GM12878 (cell line): ENCODE data around the gene SWT1. TPM values are rescaled to one million over a fixed set of nuclear protein-coding genes. Genes with fewer than 3 reads are reported as not detected.

Experiments used
- ATAC-seq: fragments of 200-7000 bp; cut with Tn5 transposase; 3 replicates; pipeline ENCODE4 v1.9.1; 2020; ENCODE audit warnings: mild to moderate bottlenecking, moderate library complexity
- BruUV-seq: library from RNA; stranded (reverse); fragments of 400-500 nt; replicated peaks from 2 replicates; lab custom pipeline; 2021; lab: Mats Ljungman, UMichigan
- CTCF ChIA-PET: fragments of 300-600 bp; sonication (Branson Sonifier 250); formaldehyde crosslinking; extraction: SDS; loops from one replicate; lab custom pipeline; 2021; ENCODE audit warnings: inconsistent platforms; lab: Yijun Ruan, JAX
- POLR2A ChIA-PET: fragments of 350-600 bp; formaldehyde crosslinking; extraction: SDS; loops from one replicate; lab custom pipeline; 2021; ENCODE audit warnings: inconsistent platforms; lab: Charles Lee
- RAD21 ChIA-PET: fragments of 300-600 bp; sonication (Branson Sonifier 250); formaldehyde crosslinking; loops from one replicate; lab custom pipeline; 2023; ENCODE audit warnings: antibody characterized with exemption; ENCODE audit not compliant: unreplicated experiment; lab: Charles Lee
- SMC1A ChIA-PET: fragments of 300-600 bp; sonication (Branson Sonifier 250); formaldehyde crosslinking; loops from one replicate; lab custom pipeline; 2023; ENCODE audit not compliant: unreplicated experiment, uncharacterized antibody; lab: Charles Lee
- DNase-seq: peaks from one replicate; pipeline ENCODE4 v3.0.0-alpha.2; 2011; ENCODE audit warnings: low read depth, low spot score
- FAIRE-seq: peaks from 3 replicates; lab custom pipeline; 2011; peaks lifted over from hg19 to GRCh38; lab: Jason Lieb, UNC
- H2AFZ ChIP-seq: 2 replicates; pipeline ENCODE4 v1.6.0; 2011; ENCODE audit warnings: low read depth, low read length, control low read depth; ENCODE audit not compliant: control insufficient read depth
- H3K27ac ChIP-seq: 2 replicates; pipeline ENCODE4 v1.5.1; 2011; ENCODE audit warnings: control low read depth; ENCODE audit not compliant: control insufficient read depth, insufficient read depth
- H3K27me3 ChIP-seq, 2 experiments: replicated peaks in 1 of 2; 2 replicates each; pipeline versions ENCODE4 v1.6.0 to v1.6.1; 2011; ENCODE audit warnings: low read length in 1 of 2; ENCODE audit not compliant: control insufficient read depth in 2 of 2, insufficient read depth in 2 of 2
- H3K36me3 ChIP-seq, 2 experiments: 2 replicates each; pipeline ENCODE4 v1.5.1; 2011; ENCODE audit warnings: low read length in 1 of 2; ENCODE audit not compliant: control insufficient read depth in 2 of 2, insufficient read depth in 2 of 2
- H3K4me1 ChIP-seq: 2 replicates; pipeline ENCODE4 v1.6.1; 2011; ENCODE audit warnings: mild to moderate bottlenecking, low read length, moderate library complexity, mixed read lengths; ENCODE audit not compliant: control insufficient read depth, insufficient read depth
- H3K4me2 ChIP-seq: 2 replicates; pipeline ENCODE4 v1.6.0; 2011; ENCODE audit warnings: control low read depth; ENCODE audit not compliant: control insufficient read depth, insufficient read depth
- H3K4me3 ChIP-seq: fragments of 200-600 bp; sonication (generic); 2 replicates; pipeline ENCODE4 v1.5.1; 2016
- H3K79me2 ChIP-seq: 2 replicates; pipeline ENCODE4 v1.6.0; 2011; ENCODE audit warnings: low read length; ENCODE audit not compliant: control insufficient read depth, insufficient read depth
- H3K9ac ChIP-seq: 2 replicates; pipeline ENCODE4 v1.8.0; 2011; ENCODE audit warnings: low read length, control low read depth, mixed read lengths; ENCODE audit not compliant: control insufficient read depth, insufficient read depth
- H3K9me3 ChIP-seq: replicated peaks from 3 replicates; pipeline ENCODE4 v1.5.1; 2011; ENCODE audit warnings: mild to moderate bottlenecking, low read length; ENCODE audit not compliant: control insufficient read depth, insufficient read depth
- H4K20me1 ChIP-seq: 2 replicates; pipeline ENCODE4 v1.6.0; 2011; ENCODE audit not compliant: control insufficient read depth, insufficient read depth
- ASH2L ChIP-seq: fragments of 300-600, 200-600 bp; sonication (generic); IDR thresholded peaks from 2 replicates; pipeline ENCODE4 v1.6.1; 2017; ENCODE audit warnings: low read depth, mild to moderate bottlenecking, borderline replicate concordance
- BACH1 ChIP-seq: fragments of 450-650 bp; IDR thresholded peaks from 2 replicates; pipeline ENCODE4 v1.6.1; 2017; ENCODE audit warnings: mild to moderate bottlenecking, borderline replicate concordance
- BCL3 ChIP-seq: IDR thresholded peaks from 2 replicates; pipeline ENCODE4 v1.6.1; 2011; ENCODE audit warnings: borderline replicate concordance, low read depth, mild to moderate bottlenecking, moderate library complexity, low read length; ENCODE audit not compliant: insufficient read depth, poor library complexity, severe bottlenecking
- BHLHE40 ChIP-seq, 2 experiments: fragments of 450-650 bp in 1 of 2; IDR thresholded peaks; 2 replicates each; pipeline ENCODE4 v1.6.1; 2011 to 2017; ENCODE audit warnings: low read depth in 2 of 2, borderline replicate concordance in 1 of 2, improper control_type of control experiment in 1 of 2, low read length in 1 of 2, mild to moderate bottlenecking in 1 of 2
- CHD4 ChIP-seq: fragments of 200-600 bp; sonication (generic); IDR thresholded peaks from 2 replicates; pipeline ENCODE4 v1.6.1; 2016; ENCODE audit warnings: mild to moderate bottlenecking
- CREM ChIP-seq: IDR thresholded peaks from 2 replicates; pipeline ENCODE4 v1.6.1; 2014; ENCODE audit warnings: antibody characterized with exemption, low read depth
- EED ChIP-seq: sonication (generic); IDR thresholded peaks from 2 replicates; pipeline ENCODE4 v1.6.1; 2016; ENCODE audit warnings: antibody characterized with exemption, low read depth
- MAX ChIP-seq: IDR thresholded peaks from 2 replicates; pipeline ENCODE4 v1.6.1; 2012; ENCODE audit warnings: low read depth, low read length, improper control_type of control experiment
- MYC ChIP-seq: IDR thresholded peaks from 2 replicates; pipeline ENCODE4 v1.6.1; 2011; ENCODE audit warnings: mild to moderate bottlenecking, low read length, moderate library complexity, inconsistent platforms; ENCODE audit not compliant: insufficient read depth, insufficient replicate concordance, insufficient read length, severe bottlenecking
- NBN ChIP-seq: fragments of 450-650 bp; IDR thresholded peaks from 2 replicates; pipeline ENCODE4 v1.6.1; 2016
- NFIC ChIP-seq: IDR thresholded peaks from 2 replicates; pipeline ENCODE4 v1.6.1; 2012; ENCODE audit warnings: low read depth, mild to moderate bottlenecking, inconsistent platforms, low read length, moderate library complexity
- POU2F2 ChIP-seq: IDR thresholded peaks from 3 replicates; pipeline ENCODE4 v1.6.1; 2011; ENCODE audit warnings: low read depth, mild to moderate bottlenecking, low read length, borderline replicate concordance
- RAD21 ChIP-seq: IDR thresholded peaks from 2 replicates; pipeline ENCODE4 v1.6.1; 2011; ENCODE audit warnings: mild to moderate bottlenecking, low read depth, low read length, moderate library complexity; ENCODE audit not compliant: insufficient read depth
- RBBP5 ChIP-seq: fragments of 200-600 bp; sonication (generic); conservative IDR thresholded peaks from 2 replicates; pipeline ENCODE4 v1.6.1; 2016
- WGBS: methylation state at CpG from one replicate; pipeline ENCODE4 v1.1.6; 2016; ENCODE audit warnings: low lambda C conversion rate; ENCODE audit not compliant: insufficient replicate concordance, insufficient coverage; ENCODE audit errors: missing lambda C conversion rate; 5-methylcytosine and 5-hydroxymethylcytosine counted together
- in situ Hi-C: fragments of 300-500 bp; cut with MboI; formaldehyde crosslinking; loops from 9 replicates; pipeline ENCODE4 v1.14.3; 2018; ENCODE audit warnings: mixed read lengths
- intact Hi-C: fragments of 100-400 bp; cut with micrococcal nuclease; formaldehyde crosslinking; loops from one replicate; pipeline ENCODE4 v1.14.2; 2022; ENCODE audit not compliant: unreplicated experiment
- polyA plus RNA-seq, 11 experiments: library from polyadenylated mRNA; depleted of rRNA in 4 of 11; unstranded in 6 of 11; stranded (reverse) in 5 of 11; fragments of >200 nt; fragmentation: Nextera tagmentation in 4 of 11; fragmentation: Illumina TruSeq in 1 of 11; extraction: Ambion mirVana in 4 of 11; extraction: Trizol in 1 of 11; gene quantifications; 1 replicate in 1 of 11; 2 replicates in 10 of 11; pipeline versions ENCODE4 v1.2.1 to v1.2.3, GENCODE V29; 2011 to 2016; ENCODE audit warnings: inconsistent platforms in 2 of 11, missing spikeins in 2 of 11, low read depth in 1 of 11
- total RNA-seq, 4 experiments: library from RNA; depleted of rRNA in 3 of 4; stranded (reverse); fragments of >200 nt in 3 of 4; fragmentation: Illumina TruSeq in 1 of 4; extraction: Trizol in 1 of 4; gene quantifications; 2 replicates each; pipeline versions ENCODE4 v1.2.1 to v1.2.3, GENCODE V29; 2013 to 2021

The SWT1 gene
- total and polyA plus RNA-seq, 10 of the 15 experiments (the other 5 are each of a cell fraction or from before 2014, with no cell fraction given): 1.0 to 4.2 (median 2.6) TPM

- in situ Hi-C loops (loop anchor here (25.0 kb wide), 1 partner anchor 1050 kb away; no protein-coding TSS in a partner anchor), intact Hi-C loops (no loop called here)
- no peaks in the 10 kb centered on the region for H3K27me3 ChIP-seq
- no peak overlapping the region for H3K27ac ChIP-seq
- ATAC-seq (no peak), FAIRE-seq (no peak)
- peaks cover 68% of the 10 kb centered on the region for H3K79me2 ChIP-seq
- CTCF ChIA-PET: interaction anchor here (1.6 to 2.3 kb wide), 4 partner anchors 72 to 369 kb away, joined by 3 to 13 read pairs (median 10); no protein-coding TSS in a partner anchor
- H2AFZ ChIP-seq: no peak overlapping the region
- no peaks in the 10 kb centered on the region; the same call in 1 of the 2 replicates for H3K4me1 ChIP-seq
- BruUV-seq: no TSS peak
- POLR2A ChIA-PET: interaction anchor here (0.6 kb wide), 1 partner anchor 125 kb away, joined by 5 read pairs; no protein-coding TSS in a partner anchor
- RAD21 ChIA-PET: interaction anchor here (0.6 to 2.3 kb wide), 4 partner anchors 46 to 368 kb away, joined by 3 to 18 read pairs (median 8); no protein-coding TSS in a partner anchor
- no peaks in the 10 kb centered on the region for H3K9me3 ChIP-seq
- TF ChIP-seq MAX: no peak
- TF ChIP-seq BCL3: no peak
- no peak for TF ChIP-seq EED
- no peak for TF ChIP-seq CHD4
- no peak for TF ChIP-seq ASH2L
- no peak for TF ChIP-seq BHLHE40 (IDR thresholded peaks at IDR 0.05; ENCODE audit: borderline replicate concordance in 1 of 2, low read depth in 2 of 2, low read length in 1 of 2)
- TF ChIP-seq BACH1: no peak
- no peak for TF ChIP-seq RAD21
- TF ChIP-seq NFIC: no peak
- TF ChIP-seq RBBP5: no peak
- no peak for TF ChIP-seq CREM
- TF ChIP-seq MYC: no peak
- no peak for TF ChIP-seq POU2F2
- TF ChIP-seq NBN: no peak
- TF ChIP-seq, all 136 proteins: peak for 0
- Histone ChIP-seq H3K9ac (no peak overlapping the region; the same call in 1 of the 2 replicates), H3K4me3 (peak overlapping the region; percentile 79; the same call in 1 of the 2 replicates), H3K36me3 (peaks cover 0 to 10% of the 10 kb centered on the region in 2 experiments; a peak in 2 of 4 replicates), H3K4me2 (peak overlapping the region; percentile 52), H4K20me1 (no peaks in the 10 kb centered on the region; the same call in 1 of the 2 replicates)
- SMC1A ChIA-PET: interaction anchor here (0.6 to 2.4 kb wide), 6 partner anchors 12 to 283 kb away, joined by 3 to 18 read pairs (median 4); no protein-coding TSS in a partner anchor
- 20% methylated on average over 4 of the region's 4 CpGs for WGBS
- no peak for DNase-seq
Measured at GRCh38 chr1:185312361-185313138, 155.6 kb downstream of the SWT1 start.
